Measurements from ENCODE around the gene SLC2A6.

The SLC2A6 gene

GRCh38 chr9:133493428-133493827 is 14.5 kb upstream of the SLC2A6 start:
- H3K9ac ChIP-seq (ENCODE audit: low read depth, low read length) = no peak overlapping the region
- H3K9me3 ChIP-seq (ENCODE audit: control insufficient read depth, insufficient read depth, low read length) = no peaks in the 10 kb centered on the region
- no peaks in the 10 kb centered on the region for H3K36me3 ChIP-seq (ENCODE audit: control insufficient read depth, insufficient read depth, low read length)
- H3K27me3 ChIP-seq (ENCODE audit: control insufficient read depth, insufficient read depth, low read length) = no peaks in the 10 kb centered on the region
- no peak overlapping the region for H3K4me3 ChIP-seq (ENCODE audit: low read depth, low read length)
- H3K4me1 ChIP-seq (ENCODE audit: control insufficient read depth, insufficient read depth, low read length) = no peaks in the 10 kb centered on the region
- H3K27ac ChIP-seq (ENCODE audit: low read depth, low read length) = no peak overlapping the region

GRCh38 chr9:133492061-133493021 is 13.4 kb upstream of the SLC2A6 start:
- no peaks in the 10 kb centered on the region for H3K4me1 ChIP-seq (ENCODE audit: control insufficient read depth, insufficient read depth, low read length)
- no peak overlapping the region for H3K9ac ChIP-seq (ENCODE audit: low read depth, low read length)
- no peaks in the 10 kb centered on the region for H3K27me3 ChIP-seq (ENCODE audit: control insufficient read depth, insufficient read depth, low read length)
- H3K4me3 ChIP-seq (ENCODE audit: low read depth, low read length) = no peak overlapping the region
- no peak overlapping the region for H3K27ac ChIP-seq (ENCODE audit: low read depth, low read length)
- no peaks in the 10 kb centered on the region for H3K9me3 ChIP-seq (ENCODE audit: control insufficient read depth, insufficient read depth, low read length)
- H3K36me3 ChIP-seq (ENCODE audit: control insufficient read depth, insufficient read depth, low read length) = no peaks in the 10 kb centered on the region

GRCh38 chr9:133491656-133491925 is 12.7 kb upstream of the SLC2A6 start:
- Histone ChIP-seq H3K9me3 (ENCODE audit: control insufficient read depth, insufficient read depth, low read length) (no peaks in the 10 kb centered on the region), H3K4me1 (ENCODE audit: control insufficient read depth, insufficient read depth, low read length) (no peaks in the 10 kb centered on the region), H3K4me3 (ENCODE audit: low read depth, low read length) (no peak overlapping the region), H3K36me3 (ENCODE audit: control insufficient read depth, insufficient read depth, low read length) (no peaks in the 10 kb centered on the region), H3K27ac (ENCODE audit: low read depth, low read length) (no peak overlapping the region), H3K27me3 (ENCODE audit: control insufficient read depth, insufficient read depth, low read length) (no peaks in the 10 kb centered on the region), H3K9ac (ENCODE audit: low read depth, low read length) (no peak overlapping the region)

- Histone ChIP-seq H3K27me3 (ENCODE audit: control insufficient read depth, insufficient read depth, low read length) (no peaks in the 10 kb centered on the region), H3K27ac (ENCODE audit: low read depth, low read length) (no peak overlapping the region), H3K4me1 (ENCODE audit: control insufficient read depth, insufficient read depth, low read length) (no peaks in the 10 kb centered on the region)
These were observed 12.2 kb upstream of the SLC2A6 start for GRCh38 chr9:133490865-133491655.

GRCh38 chr9:133490201-133490681 is 11.3 kb upstream of the SLC2A6 start:
- Histone ChIP-seq H3K36me3 (ENCODE audit: control insufficient read depth, insufficient read depth, low read length) (no peaks in the 10 kb centered on the region), H3K4me1 (ENCODE audit: control insufficient read depth, insufficient read depth, low read length) (no peaks in the 10 kb centered on the region), H3K9ac (ENCODE audit: low read depth, low read length) (no peak overlapping the region), H3K27me3 (ENCODE audit: control insufficient read depth, insufficient read depth, low read length) (no peaks in the 10 kb centered on the region), H3K4me3 (ENCODE audit: low read depth, low read length) (no peak overlapping the region), H3K27ac (ENCODE audit: low read depth, low read length) (no peak overlapping the region), H3K9me3 (ENCODE audit: control insufficient read depth, insufficient read depth, low read length) (no peaks in the 10 kb centered on the region)

More at GRCh38 chr9:133490865-133491655, 12.2 kb upstream of the SLC2A6 start:
- Histone ChIP-seq H3K4me3 (ENCODE audit: low read depth, low read length) (no peak overlapping the region), H3K9me3 (ENCODE audit: control insufficient read depth, insufficient read depth, low read length) (no peaks in the 10 kb centered on the region), H3K9ac (ENCODE audit: low read depth, low read length) (no peak overlapping the region), H3K36me3 (ENCODE audit: control insufficient read depth, insufficient read depth, low read length) (no peaks in the 10 kb centered on the region)

- Histone ChIP-seq H3K27me3 (ENCODE audit: control insufficient read depth, insufficient read depth, low read length) (no peaks in the 10 kb centered on the region), H3K27ac (ENCODE audit: low read depth, low read length) (no peak overlapping the region), H3K4me1 (ENCODE audit: control insufficient read depth, insufficient read depth, low read length) (no peaks in the 10 kb centered on the region), H3K36me3 (ENCODE audit: control insufficient read depth, insufficient read depth, low read length) (no peaks in the 10 kb centered on the region), H3K9ac (ENCODE audit: low read depth, low read length) (no peak overlapping the region), H3K4me3 (ENCODE audit: low read depth, low read length) (no peak overlapping the region), H3K9me3 (ENCODE audit: control insufficient read depth, insufficient read depth, low read length) (no peaks in the 10 kb centered on the region)
These were observed 10.6 kb upstream of the SLC2A6 start for GRCh38 chr9:133489253-133490190.

GRCh38 chr9:133488686-133489252 is 9.9 kb upstream of the SLC2A6 start:
- H3K4me1 ChIP-seq (ENCODE audit: control insufficient read depth, insufficient read depth, low read length) = no peaks in the 10 kb centered on the region
- no peaks in the 10 kb centered on the region for H3K27me3 ChIP-seq (ENCODE audit: control insufficient read depth, insufficient read depth, low read length)
- H3K36me3 ChIP-seq (ENCODE audit: control insufficient read depth, insufficient read depth, low read length) = no peaks in the 10 kb centered on the region
- H3K9me3 ChIP-seq (ENCODE audit: control insufficient read depth, insufficient read depth, low read length) = no peaks in the 10 kb centered on the region
- no peak overlapping the region for H3K4me3 ChIP-seq (ENCODE audit: low read depth, low read length)
- no peak overlapping the region for H3K9ac ChIP-seq (ENCODE audit: low read depth, low read length)
- no peak overlapping the region for H3K27ac ChIP-seq (ENCODE audit: low read depth, low read length)

GRCh38 chr9:133487331-133487725 is 8.4 kb upstream of the SLC2A6 start:
- Histone ChIP-seq H3K9me3 (ENCODE audit: control insufficient read depth, insufficient read depth, low read length) (no peaks in the 10 kb centered on the region), H3K27ac (ENCODE audit: low read depth, low read length) (no peak overlapping the region), H3K27me3 (ENCODE audit: control insufficient read depth, insufficient read depth, low read length) (no peaks in the 10 kb centered on the region), H3K4me1 (ENCODE audit: control insufficient read depth, insufficient read depth, low read length) (no peaks in the 10 kb centered on the region), H3K4me3 (ENCODE audit: low read depth, low read length) (no peak overlapping the region), H3K36me3 (ENCODE audit: control insufficient read depth, insufficient read depth, low read length) (no peaks in the 10 kb centered on the region), H3K9ac (ENCODE audit: low read depth, low read length) (no peak overlapping the region)

- H3K4me1 ChIP-seq (ENCODE audit: control insufficient read depth, insufficient read depth, low read length) = no peaks in the 10 kb centered on the region
- H3K4me3 ChIP-seq (ENCODE audit: low read depth, low read length) = no peak overlapping the region
- H3K9ac ChIP-seq (ENCODE audit: low read depth, low read length) = no peak overlapping the region
These were observed 6.8 kb upstream of the SLC2A6 start for GRCh38 chr9:133485531-133486260.

More at GRCh38 chr9:133485531-133486260, 6.8 kb upstream of the SLC2A6 start:
- no peak overlapping the region for H3K27ac ChIP-seq (ENCODE audit: low read depth, low read length)
- H3K27me3 ChIP-seq (ENCODE audit: control insufficient read depth, insufficient read depth, low read length) = no peaks in the 10 kb centered on the region
- no peaks in the 10 kb centered on the region for H3K36me3 ChIP-seq (ENCODE audit: control insufficient read depth, insufficient read depth, low read length)
- H3K9me3 ChIP-seq (ENCODE audit: control insufficient read depth, insufficient read depth, low read length) = no peaks in the 10 kb centered on the region

Measured in HUES48 (cell line).